GM12878 (cell line): Measurements from ENCODE around the gene PI4KB. TPM values are rescaled to one million over a fixed set of nuclear protein-coding genes. Genes with fewer than 3 reads are reported as not detected.
A peak's percentile ranks its signal among the peaks of the same experiment; 100 is the strongest.

Source experiments
- ATAC-seq: fragments of 200-7000 bp; cut with Tn5 transposase; 3 replicates; pipeline ENCODE4 v1.9.1; 2020; ENCODE audit warnings: mild to moderate bottlenecking, moderate library complexity
- BruUV-seq: library from RNA; stranded (reverse); fragments of 400-500 nt; replicated peaks from 2 replicates; lab custom pipeline; 2021; lab: Mats Ljungman, UMichigan
- CTCF ChIA-PET: fragments of 300-600 bp; sonication (Branson Sonifier 250); formaldehyde crosslinking; extraction: SDS; loops from one replicate; lab custom pipeline; 2021; ENCODE audit warnings: inconsistent platforms; lab: Yijun Ruan, JAX
- POLR2A ChIA-PET: fragments of 350-600 bp; formaldehyde crosslinking; extraction: SDS; loops from one replicate; lab custom pipeline; 2021; ENCODE audit warnings: inconsistent platforms; lab: Charles Lee
- RAD21 ChIA-PET: fragments of 300-600 bp; sonication (Branson Sonifier 250); formaldehyde crosslinking; loops from one replicate; lab custom pipeline; 2023; ENCODE audit warnings: antibody characterized with exemption; ENCODE audit not compliant: unreplicated experiment; lab: Charles Lee
- SMC1A ChIA-PET: fragments of 300-600 bp; sonication (Branson Sonifier 250); formaldehyde crosslinking; loops from one replicate; lab custom pipeline; 2023; ENCODE audit not compliant: unreplicated experiment, uncharacterized antibody; lab: Charles Lee
- DNase-seq: peaks from one replicate; pipeline ENCODE4 v3.0.0-alpha.2; 2011; ENCODE audit warnings: low read depth, low spot score
- FAIRE-seq: peaks from 3 replicates; lab custom pipeline; 2011; peaks lifted over from hg19 to GRCh38; lab: Jason Lieb, UNC
- H2AFZ ChIP-seq: 2 replicates; pipeline ENCODE4 v1.6.0; 2011; ENCODE audit warnings: low read depth, low read length, control low read depth; ENCODE audit not compliant: control insufficient read depth
- H3K27ac ChIP-seq: 2 replicates; pipeline ENCODE4 v1.5.1; 2011; ENCODE audit warnings: control low read depth; ENCODE audit not compliant: control insufficient read depth, insufficient read depth
- H3K27me3 ChIP-seq, 2 experiments: replicated peaks in 1 of 2; 2 replicates each; pipeline versions ENCODE4 v1.6.0 to v1.6.1; 2011; ENCODE audit warnings: low read length in 1 of 2; ENCODE audit not compliant: control insufficient read depth in 2 of 2, insufficient read depth in 2 of 2
- H3K36me3 ChIP-seq, 2 experiments: 2 replicates each; pipeline ENCODE4 v1.5.1; 2011; ENCODE audit warnings: low read length in 1 of 2; ENCODE audit not compliant: control insufficient read depth in 2 of 2, insufficient read depth in 2 of 2
- H3K4me1 ChIP-seq: 2 replicates; pipeline ENCODE4 v1.6.1; 2011; ENCODE audit warnings: mild to moderate bottlenecking, low read length, moderate library complexity, mixed read lengths; ENCODE audit not compliant: control insufficient read depth, insufficient read depth
- H3K4me2 ChIP-seq: 2 replicates; pipeline ENCODE4 v1.6.0; 2011; ENCODE audit warnings: control low read depth; ENCODE audit not compliant: control insufficient read depth, insufficient read depth
- H3K4me3 ChIP-seq: fragments of 200-600 bp; sonication (generic); 2 replicates; pipeline ENCODE4 v1.5.1; 2016
- H3K79me2 ChIP-seq: 2 replicates; pipeline ENCODE4 v1.6.0; 2011; ENCODE audit warnings: low read length; ENCODE audit not compliant: control insufficient read depth, insufficient read depth
- H3K9ac ChIP-seq: 2 replicates; pipeline ENCODE4 v1.8.0; 2011; ENCODE audit warnings: low read length, control low read depth, mixed read lengths; ENCODE audit not compliant: control insufficient read depth, insufficient read depth
- H3K9me3 ChIP-seq: replicated peaks from 3 replicates; pipeline ENCODE4 v1.5.1; 2011; ENCODE audit warnings: mild to moderate bottlenecking, low read length; ENCODE audit not compliant: control insufficient read depth, insufficient read depth
- H4K20me1 ChIP-seq: 2 replicates; pipeline ENCODE4 v1.6.0; 2011; ENCODE audit not compliant: control insufficient read depth, insufficient read depth
- ATF2 ChIP-seq: IDR thresholded peaks from 2 replicates; pipeline ENCODE4 v1.6.1; 2012; ENCODE audit warnings: low read length, inconsistent platforms
- HDAC6 ChIP-seq: fragments of 200-600 bp; sonication (generic); IDR thresholded peaks from one replicate; pipeline ENCODE4 v1.8.0; 2017; ENCODE audit warnings: antibody characterized with exemption; ENCODE audit not compliant: unreplicated experiment
- IRF5 ChIP-seq: fragments of 450-650 bp; IDR thresholded peaks from 2 replicates; pipeline ENCODE4 v1.6.1; 2017; ENCODE audit warnings: borderline replicate concordance
- LARP7 ChIP-seq: fragments of 450-650 bp; IDR thresholded peaks from 2 replicates; pipeline ENCODE4 v1.6.1; 2017; ENCODE audit warnings: mild to moderate bottlenecking
- POU2F2 ChIP-seq: IDR thresholded peaks from 3 replicates; pipeline ENCODE4 v1.6.1; 2011; ENCODE audit warnings: low read depth, mild to moderate bottlenecking, low read length, borderline replicate concordance
- RELB ChIP-seq: fragments of 450-650 bp; IDR thresholded peaks from 2 replicates; pipeline ENCODE4 v1.6.1; 2017; ENCODE audit warnings: low read depth, mild to moderate bottlenecking, moderate library complexity
- SP1 ChIP-seq: IDR thresholded peaks from one replicate; pipeline ENCODE4 v1.6.1; 2011; ENCODE audit warnings: low read depth, low read length
- SREBF1 ChIP-seq: IDR thresholded peaks from 2 replicates; pipeline ENCODE4 v1.6.1; 2012; ENCODE audit warnings: mild to moderate bottlenecking, low read length
- WGBS: methylation state at CpG from one replicate; pipeline ENCODE4 v1.1.6; 2016; ENCODE audit warnings: low lambda C conversion rate; ENCODE audit not compliant: insufficient replicate concordance, insufficient coverage; ENCODE audit errors: missing lambda C conversion rate; 5-methylcytosine and 5-hydroxymethylcytosine counted together
- in situ Hi-C: fragments of 300-500 bp; cut with MboI; formaldehyde crosslinking; loops from 9 replicates; pipeline ENCODE4 v1.14.3; 2018; ENCODE audit warnings: mixed read lengths
- intact Hi-C: fragments of 100-400 bp; cut with micrococcal nuclease; formaldehyde crosslinking; loops from one replicate; pipeline ENCODE4 v1.14.2; 2022; ENCODE audit not compliant: unreplicated experiment
- polyA plus RNA-seq, 11 experiments: library from polyadenylated mRNA; depleted of rRNA in 4 of 11; unstranded in 6 of 11; stranded (reverse) in 5 of 11; fragments of >200 nt; fragmentation: Nextera tagmentation in 4 of 11; fragmentation: Illumina TruSeq in 1 of 11; extraction: Ambion mirVana in 4 of 11; extraction: Trizol in 1 of 11; gene quantifications; 1 replicate in 1 of 11; 2 replicates in 10 of 11; pipeline versions ENCODE4 v1.2.1 to v1.2.3, GENCODE V29; 2011 to 2016; ENCODE audit warnings: inconsistent platforms in 2 of 11, missing spikeins in 2 of 11, low read depth in 1 of 11
- total RNA-seq, 4 experiments: library from RNA; depleted of rRNA in 3 of 4; stranded (reverse); fragments of >200 nt in 3 of 4; fragmentation: Illumina TruSeq in 1 of 4; extraction: Trizol in 1 of 4; gene quantifications; 2 replicates each; pipeline versions ENCODE4 v1.2.1 to v1.2.3, GENCODE V29; 2013 to 2021

The PI4KB gene
- total and polyA plus RNA-seq, 10 of the 15 experiments (the other 5 are each of a cell fraction or from before 2014, with no cell fraction given): 3.3 to 88.3 (median 51.7) TPM

GRCh38 chr1:151324390-151324930 lies 2.8 kb downstream of the PI4KB start:
- RAD21 ChIA-PET: interaction anchor here (1.3 to 3.8 kb wide), 2 partner anchors 14 to 16 kb away, joined by 3 to 37 read pairs; no protein-coding TSS in a partner anchor
- CTCF ChIA-PET: interaction anchor here (1.2 to 14.4 kb wide), 4 partner anchors 9 to 75 kb away, joined by 3 to 189 read pairs (median 4); partner anchors contain the start of gene PSMB4
- Histone ChIP-seq H3K36me3 (peaks cover 0 to 6% of the 10 kb centered on the region in 2 experiments; a peak in 2 of 4 replicates), H3K9me3 (no peaks in the 10 kb centered on the region), H3K27me3 (no peaks in the 10 kb centered on the region), H2AFZ (no peak overlapping the region), H3K27ac (no peak overlapping the region), H3K4me2 (peak overlapping the region; percentile 40), H3K4me3 (no peak overlapping the region), H4K20me1 (no peaks in the 10 kb centered on the region), H3K4me1 (peaks cover 9% of the 10 kb centered on the region; the same call in 1 of the 2 replicates), H3K9ac (no peak overlapping the region), H3K79me2 (peaks cover 34% of the 10 kb centered on the region)
- intact Hi-C loops: no loop called here
- SMC1A ChIA-PET: no interaction called here
- DNase-seq: no peak
- POLR2A ChIA-PET: interaction anchor here (1.0 to 10.5 kb wide), 3 partner anchors 14 to 318 kb away, joined by 3 to 110 read pairs (median 3); partner anchors contain the start of gene MINDY1
- no TSS peak for BruUV-seq
- in situ Hi-C loops: no loop called here
- WGBS: 98% methylated on average over 4 of the region's 4 CpGs
- TF ChIP-seq POU2F2 (no peak), SP1 (no peak), SREBF1 (no peak), ATF2 (no peak), LARP7 (no peak), HDAC6 (no peak), IRF5 (no peak), RELB (no peak)
- FAIRE-seq: no peak
- ATAC-seq: no peak
